OCI-LY1 (cell line): ENCODE measurements around the gene ESR1.

ENCODE experiments used
- EZH2 ChIP-seq: fragments of 200-600 bp; sonication (generic), shearing (Covaris generic); IDR thresholded peaks from 2 replicates; pipeline ENCODE4 v1.8.0; 2017; ENCODE audit warnings: borderline replicate concordance, mixed run types, mild to moderate bottlenecking, antibody characterized with exemption, low read length, moderate library complexity, mixed read lengths
- TF ChIP-seq, protein P1 (sequence below): fragments of 200-600 bp; sonication (generic), shearing (Covaris generic); IDR thresholded peaks from 2 replicates; pipeline ENCODE4 v1.5.1; 2017; ENCODE audit warnings: mild to moderate bottlenecking, antibody characterized with exemption, low read length, moderate library complexity, mixed read lengths

DNA sequence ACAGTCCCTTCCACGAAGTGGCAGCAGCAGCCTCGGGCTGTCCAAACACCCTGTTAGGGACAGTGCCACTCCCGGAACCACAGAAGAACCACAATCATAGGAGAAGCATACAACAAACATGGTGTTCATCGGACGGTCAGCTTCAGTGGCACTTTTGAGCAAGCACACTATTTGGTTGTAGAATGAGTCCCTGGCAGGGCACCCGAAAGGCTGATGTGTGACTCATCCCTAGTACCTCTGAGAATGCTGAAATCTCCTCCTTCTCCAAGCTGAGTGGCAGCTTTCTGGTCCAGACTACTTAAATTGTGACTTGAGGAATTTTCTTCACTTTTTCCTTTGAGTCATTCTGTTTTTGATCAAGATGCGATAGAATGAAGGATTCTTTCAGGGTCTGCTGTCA is 282.5 kb downstream of the ESR1 start:
- TF ChIP-seq, protein P1, sequence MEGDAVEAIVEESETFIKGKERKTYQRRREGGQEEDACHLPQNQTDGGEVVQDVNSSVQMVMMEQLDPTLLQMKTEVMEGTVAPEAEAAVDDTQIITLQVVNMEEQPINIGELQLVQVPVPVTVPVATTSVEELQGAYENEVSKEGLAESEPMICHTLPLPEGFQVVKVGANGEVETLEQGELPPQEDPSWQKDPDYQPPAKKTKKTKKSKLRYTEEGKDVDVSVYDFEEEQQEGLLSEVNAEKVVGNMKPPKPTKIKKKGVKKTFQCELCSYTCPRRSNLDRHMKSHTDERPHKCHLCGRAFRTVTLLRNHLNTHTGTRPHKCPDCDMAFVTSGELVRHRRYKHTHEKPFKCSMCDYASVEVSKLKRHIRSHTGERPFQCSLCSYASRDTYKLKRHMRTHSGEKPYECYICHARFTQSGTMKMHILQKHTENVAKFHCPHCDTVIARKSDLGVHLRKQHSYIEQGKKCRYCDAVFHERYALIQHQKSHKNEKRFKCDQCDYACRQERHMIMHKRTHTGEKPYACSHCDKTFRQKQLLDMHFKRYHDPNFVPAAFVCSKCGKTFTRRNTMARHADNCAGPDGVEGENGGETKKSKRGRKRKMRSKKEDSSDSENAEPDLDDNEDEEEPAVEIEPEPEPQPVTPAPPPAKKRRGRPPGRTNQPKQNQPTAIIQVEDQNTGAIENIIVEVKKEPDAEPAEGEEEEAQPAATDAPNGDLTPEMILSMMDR: no peak
- no peak for TF ChIP-seq EZH2
